ENCODE measurements around the gene SLC9A8.
A peak's percentile ranks its signal among the peaks of the same experiment; 100 is the strongest.
"Not testable (repeated sequence)": the region's sequence is repeated elsewhere in the genome, so short reads cannot be mapped to it uniquely, and the experiment has no call there.

Gene SLC9A8, protein sequence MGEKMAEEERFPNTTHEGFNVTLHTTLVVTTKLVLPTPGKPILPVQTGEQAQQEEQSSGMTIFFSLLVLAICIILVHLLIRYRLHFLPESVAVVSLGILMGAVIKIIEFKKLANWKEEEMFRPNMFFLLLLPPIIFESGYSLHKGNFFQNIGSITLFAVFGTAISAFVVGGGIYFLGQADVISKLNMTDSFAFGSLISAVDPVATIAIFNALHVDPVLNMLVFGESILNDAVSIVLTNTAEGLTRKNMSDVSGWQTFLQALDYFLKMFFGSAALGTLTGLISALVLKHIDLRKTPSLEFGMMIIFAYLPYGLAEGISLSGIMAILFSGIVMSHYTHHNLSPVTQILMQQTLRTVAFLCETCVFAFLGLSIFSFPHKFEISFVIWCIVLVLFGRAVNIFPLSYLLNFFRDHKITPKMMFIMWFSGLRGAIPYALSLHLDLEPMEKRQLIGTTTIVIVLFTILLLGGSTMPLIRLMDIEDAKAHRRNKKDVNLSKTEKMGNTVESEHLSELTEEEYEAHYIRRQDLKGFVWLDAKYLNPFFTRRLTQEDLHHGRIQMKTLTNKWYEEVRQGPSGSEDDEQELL

DNA sequence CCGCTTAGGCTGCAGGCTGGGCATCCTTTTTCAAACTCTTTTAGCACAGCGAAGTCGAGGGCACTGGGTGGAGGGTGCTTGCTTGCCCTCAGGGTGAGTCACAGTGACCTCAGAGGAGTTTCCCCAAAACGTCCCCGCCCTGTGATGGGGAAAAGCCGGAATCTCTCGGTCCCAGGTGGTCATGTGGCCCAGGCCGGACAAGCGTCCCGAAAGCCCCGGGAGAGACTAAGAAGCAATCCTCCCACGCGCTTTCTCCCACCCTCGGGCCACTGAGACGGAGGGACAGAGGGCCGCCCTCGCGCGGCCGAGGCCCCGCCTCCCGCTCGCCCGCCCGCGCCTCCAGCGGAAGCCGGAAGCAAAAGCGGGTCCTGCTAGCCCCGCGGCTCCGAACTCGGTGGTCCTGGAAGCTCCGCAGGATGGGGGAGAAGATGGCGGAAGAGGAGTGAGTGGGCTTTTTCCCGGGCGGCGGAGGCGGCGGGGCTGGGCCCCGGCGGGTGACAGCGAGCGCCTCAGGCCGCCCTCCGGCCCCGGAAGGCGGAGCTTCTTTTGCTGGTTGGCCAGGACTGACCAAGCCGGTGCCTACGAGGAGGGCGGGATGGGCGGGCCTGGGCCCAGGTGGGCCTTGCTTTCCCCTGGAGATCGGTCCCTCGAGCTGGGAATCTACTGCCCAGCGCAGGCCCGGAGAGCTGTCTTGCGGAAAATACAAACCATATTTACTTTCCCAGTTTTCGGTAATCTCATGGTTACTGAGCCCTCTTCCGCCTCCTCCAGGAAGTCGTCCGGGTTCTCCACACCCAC lies at the start of gene SLC9A8:
TSS of gene SLC9A8 (plus strand) at position 322 of the 798 bp plus-strand sequence. CDS start at position 417, 95 bp downstream.
- DNase-seq: peak; percentile 69

DNA sequence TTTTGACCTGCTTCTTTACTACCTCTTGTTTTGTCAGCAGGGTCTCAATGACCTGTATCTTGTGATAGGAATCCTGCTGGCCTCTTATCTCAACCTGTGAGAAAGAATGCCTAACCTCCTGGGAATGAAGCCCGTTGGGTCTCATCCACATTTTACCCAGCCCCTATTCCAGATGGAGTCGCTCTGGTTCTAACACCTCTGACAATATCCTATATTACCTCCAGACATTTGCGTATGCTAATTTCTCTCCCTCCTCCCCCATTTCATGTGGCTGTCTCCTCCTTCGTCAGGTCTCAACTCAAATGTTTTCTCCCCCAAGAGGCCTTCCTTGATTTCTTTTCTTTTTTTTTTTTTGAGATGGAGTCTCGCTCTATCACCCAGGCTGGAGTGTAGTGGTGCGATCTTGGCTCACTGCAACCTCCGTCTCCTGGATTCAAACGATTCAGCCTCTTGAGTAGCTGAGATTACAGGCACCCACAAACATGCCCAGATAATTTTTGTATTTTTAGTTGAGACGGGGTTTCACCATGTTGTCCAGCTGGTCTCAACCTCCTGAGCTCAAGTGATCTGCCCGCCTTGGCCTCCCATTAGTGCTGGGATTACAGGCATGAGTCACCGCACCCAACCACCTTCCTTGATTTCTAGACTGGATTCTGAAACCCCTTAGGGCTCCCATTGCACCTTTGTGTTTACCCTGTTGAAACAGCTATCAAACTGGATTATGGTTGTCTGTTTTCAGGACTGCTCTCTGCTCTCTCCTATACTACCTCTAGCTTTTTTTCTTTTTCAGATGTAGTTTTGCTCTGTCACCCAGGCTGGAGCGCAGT lies 49.5 kb upstream of the SLC9A8 start:
- no peak for DNase-seq

DNA sequence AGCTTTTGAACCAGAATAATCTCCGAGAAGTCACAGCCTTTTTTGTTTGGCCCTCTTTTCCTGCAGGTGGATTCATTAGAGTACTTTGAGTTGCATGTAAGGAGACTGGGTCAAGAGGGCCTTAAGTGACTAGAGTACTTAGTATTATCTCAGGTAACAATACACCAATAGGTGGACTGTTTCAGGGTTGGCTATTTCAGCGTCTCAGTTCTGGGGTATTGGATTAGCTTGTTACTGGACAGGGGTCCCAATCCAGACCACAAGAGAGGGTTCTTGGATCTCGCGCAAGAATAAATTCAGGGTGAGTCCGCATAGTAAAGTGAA lies 47.3 kb upstream of the SLC9A8 start:
- no peak for DNase-seq

DNA sequence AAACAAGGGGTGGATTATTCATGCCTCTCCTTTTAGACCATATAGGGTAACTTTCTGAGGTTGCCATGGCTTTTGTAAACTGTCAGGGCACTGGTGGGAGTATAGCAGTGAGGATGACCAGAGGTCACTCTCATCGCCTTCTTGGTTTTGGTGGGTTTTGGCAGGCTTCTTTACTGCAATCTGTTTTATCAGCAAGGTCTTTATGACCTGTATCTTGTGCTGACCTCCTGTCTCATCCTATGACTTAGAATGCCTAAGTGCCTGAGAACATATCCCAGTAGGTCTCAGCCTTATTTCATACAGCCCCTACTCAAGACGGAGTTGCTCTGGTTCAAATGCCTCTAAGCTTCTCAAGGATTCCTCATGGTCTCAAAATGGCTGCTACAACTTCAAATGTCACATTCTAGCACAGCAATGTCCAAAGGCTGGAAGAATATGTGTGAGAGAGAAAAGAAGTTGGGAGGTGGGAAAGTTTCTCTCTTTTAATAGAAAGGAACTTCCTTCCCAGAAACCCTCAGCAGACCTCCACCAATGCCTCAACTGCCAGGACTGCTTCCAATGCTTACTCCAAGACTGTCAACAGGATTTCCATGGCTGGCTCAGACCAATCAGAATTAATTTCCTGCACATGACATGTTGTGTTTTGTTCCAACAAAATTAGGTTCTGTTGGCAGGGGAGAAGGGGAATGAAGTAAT lies 46.6 kb upstream of the SLC9A8 start:
- no peak for DNase-seq

DNA sequence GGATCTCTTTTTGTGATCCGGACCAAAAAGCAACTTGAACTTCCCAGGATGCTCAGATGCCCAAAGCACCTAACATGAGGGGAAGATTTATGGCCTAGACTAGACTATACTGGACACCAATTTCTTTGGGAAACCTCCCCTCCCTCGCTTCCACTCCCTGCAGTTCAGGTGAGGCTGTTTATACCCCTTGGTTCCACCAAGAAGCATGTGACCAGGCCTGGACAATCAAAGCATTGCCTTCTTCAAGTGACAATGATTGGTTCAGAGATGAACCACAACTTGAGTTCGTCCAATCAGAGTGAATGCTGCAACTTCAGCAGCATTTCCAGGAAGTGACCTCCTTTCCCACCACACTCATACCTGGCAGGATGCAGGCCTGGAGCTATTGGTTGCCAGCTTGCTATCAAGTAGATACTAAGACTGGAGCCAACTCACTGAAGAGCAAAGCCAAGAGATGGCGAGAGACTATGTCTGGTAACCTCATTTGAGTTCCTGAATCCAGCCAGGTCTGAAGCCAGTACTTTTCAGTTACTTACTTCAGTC lies 45.6 kb upstream of the SLC9A8 start:
- no peak for DNase-seq

DNA sequence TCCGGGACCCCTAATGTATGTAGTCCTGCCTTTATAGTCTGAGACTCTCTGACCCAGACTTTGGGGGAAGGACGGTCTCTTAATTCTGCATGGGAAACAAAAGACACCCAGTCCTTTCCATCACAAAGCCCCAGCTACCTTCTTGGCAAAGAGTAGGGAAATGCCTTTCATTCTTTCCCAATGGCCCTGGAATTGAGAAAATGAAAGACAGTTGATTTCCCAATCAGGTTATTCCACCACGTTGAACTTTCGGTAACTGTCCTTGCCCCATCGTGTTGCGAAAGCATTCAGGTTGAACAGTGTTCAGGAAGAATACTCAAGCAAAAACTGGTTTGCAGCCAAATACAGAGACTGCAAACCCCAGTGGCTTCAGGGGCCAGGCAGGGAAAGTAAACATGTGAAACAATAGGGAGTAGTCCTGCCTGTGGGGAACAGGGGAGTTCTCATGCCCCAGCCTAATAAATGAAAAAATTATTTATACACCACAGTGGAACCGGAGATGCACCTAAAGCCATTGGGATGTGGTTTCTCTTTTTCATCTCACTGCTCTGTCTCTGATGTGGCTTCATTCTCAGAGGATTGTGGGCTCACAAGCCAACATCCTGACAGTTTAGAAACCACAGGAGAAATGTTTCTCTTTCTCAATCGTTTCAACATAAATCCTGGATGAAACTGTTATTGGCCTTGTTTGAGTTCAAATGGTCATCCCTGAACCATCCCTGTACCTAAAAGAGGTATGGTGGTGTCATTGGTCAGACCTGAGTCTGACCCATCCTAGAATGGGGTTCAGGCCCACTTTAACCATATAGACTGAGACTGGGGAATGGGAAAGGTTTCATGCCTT lies 44.2 kb upstream of the SLC9A8 start:
- DNase-seq: no peak

DNA sequence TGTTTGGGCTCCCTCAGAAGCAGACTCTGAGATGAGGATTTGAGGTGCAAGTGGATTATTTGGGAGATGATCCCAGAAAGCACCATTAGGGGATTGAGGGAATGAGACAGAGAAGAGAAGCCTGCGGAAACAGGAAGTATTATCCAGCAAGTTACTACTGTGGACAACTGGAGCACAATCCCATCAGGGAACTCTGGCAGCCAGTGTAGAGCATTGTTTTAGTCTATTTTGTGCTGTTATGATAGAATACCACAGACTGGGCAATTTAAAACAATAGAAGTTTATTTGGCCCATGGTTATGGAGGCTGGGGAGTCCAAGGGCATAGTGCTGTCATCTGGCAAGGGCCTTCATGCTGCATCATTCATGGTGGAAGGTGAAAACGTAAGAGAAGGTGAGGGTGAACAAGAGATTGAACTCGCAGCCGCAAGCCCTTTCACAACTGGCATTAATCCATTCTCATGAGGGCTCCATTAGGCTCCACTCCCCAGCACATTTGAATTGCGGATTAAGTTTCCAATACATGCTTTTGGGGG lies 43.5 kb upstream of the SLC9A8 start:
- no peak for DNase-seq

DNA sequence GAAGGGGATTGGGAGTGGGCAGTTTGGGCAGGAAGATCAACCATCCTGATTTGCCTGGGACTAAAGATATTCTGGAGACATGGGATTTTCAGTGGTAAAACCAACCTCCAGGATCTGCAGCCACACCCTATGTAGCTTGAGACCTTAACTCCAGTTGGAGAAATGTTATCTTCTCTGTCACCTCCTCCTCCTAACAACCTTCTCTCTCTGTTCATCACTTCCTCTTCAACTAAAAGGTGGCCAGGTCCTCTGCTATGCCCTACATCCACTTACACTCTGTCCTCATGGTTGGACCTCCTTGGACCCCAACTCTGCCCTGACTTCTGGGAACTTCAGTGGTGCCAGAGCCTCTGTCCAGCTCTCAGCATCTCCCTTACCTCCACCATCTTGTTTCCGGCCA lies 42.0 kb upstream of the SLC9A8 start:
- DNase-seq: no peak

DNA sequence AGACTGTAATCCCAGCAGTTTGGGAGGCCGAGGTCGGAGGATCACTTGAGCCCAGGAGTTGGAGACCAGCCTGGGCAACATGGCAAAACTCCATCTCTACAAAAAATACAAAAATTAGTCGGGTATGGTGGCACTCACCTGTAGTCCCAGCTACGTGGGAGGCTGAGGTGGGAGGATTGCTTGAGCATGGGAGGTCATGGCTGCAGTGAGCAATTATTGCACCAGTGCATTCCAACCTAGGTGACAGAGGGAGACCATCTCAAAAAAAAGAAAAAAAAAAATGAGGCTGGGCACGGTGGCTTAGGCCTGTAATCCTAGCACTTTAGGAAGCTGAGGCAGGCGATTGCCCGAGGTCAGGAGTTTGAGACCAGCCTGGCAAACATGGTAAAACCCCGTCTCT lies 38.4 kb upstream of the SLC9A8 start:
- not testable (repeated sequence) for DNase-seq

DNA sequence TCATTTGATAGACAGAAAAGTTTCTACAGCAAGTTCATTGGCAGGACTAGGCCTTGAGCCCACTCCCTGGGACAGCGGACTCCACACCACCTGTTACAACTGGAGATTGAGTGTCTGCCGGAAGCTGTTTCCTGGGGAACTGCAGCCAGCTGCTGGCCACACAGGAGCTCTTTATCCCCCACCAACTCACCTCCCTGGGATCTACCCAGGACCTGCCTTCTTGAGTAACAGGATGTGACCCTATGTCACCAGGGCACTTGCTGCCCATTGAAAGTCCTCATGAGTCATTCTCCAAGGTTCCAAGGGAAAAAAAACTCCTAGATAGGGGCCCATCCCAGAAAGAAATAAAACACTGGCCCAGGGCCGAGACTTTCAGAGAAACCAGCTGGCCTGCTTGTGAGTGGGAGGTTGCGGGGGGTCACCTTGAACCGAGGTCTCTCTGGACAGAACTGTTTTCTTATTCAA lies 37.4 kb upstream of the SLC9A8 start:
- peak; percentile 74 for DNase-seq

DNA sequence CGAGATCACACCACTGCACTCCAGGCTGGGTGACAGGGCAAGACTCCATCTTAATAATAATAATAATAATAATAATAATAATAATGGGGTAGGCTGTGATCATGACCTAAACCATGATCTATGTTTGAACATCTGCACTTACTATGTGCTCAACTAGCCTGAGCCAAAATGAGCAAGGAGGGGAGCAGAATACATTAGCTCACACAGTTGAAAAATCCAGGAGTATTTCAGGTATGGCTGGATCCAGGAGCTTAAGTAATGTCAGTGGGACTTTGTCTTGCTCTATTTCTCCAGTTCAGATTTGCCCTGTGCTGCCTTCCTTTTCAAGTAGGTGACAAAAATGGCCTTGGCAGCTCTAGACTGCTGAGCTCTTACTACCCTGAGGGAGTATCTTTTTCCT lies 32.7 kb upstream of the SLC9A8 start:
- no peak for DNase-seq

DNA sequence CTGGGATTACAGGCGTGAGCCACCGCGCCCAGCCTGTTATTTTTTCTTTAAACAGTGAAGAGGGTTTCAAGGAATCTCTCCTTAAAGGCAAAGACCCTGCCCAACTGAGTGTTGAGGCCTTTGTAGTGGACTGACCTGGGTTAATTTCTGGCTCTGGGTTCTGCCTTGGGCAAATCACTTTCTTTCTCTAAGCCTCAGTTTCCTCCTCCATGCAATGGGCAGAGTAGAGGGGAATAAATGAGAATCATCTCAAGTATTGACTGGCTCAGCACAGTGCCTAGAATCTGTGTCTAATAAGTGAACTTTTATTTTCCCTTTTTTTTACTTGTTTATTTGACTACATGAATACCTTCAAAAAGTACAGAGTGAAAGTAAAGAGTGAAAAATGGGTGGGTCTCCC lies 31.0 kb upstream of the SLC9A8 start:
- no peak for DNase-seq

DNA sequence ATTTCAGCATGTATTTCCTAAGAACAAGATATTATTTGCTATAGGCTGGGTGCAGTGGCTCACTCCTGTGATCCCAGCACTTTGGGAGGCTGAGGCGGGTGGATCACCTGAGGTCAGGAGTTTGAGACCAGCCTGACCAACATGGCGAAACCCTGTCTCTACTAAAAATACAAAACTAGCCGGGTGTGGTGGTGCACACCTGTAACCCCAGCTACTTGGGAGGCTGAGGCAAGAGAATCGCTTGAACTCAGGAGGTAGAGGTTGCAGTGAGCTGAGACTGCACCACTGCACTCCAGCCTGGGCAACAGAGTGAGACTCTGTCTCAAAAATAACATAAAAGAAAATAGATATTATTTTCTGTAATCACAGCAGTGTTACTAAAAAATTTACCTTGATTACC lies 30.2 kb upstream of the SLC9A8 start:
- not testable (repeated sequence) for DNase-seq

DNA sequence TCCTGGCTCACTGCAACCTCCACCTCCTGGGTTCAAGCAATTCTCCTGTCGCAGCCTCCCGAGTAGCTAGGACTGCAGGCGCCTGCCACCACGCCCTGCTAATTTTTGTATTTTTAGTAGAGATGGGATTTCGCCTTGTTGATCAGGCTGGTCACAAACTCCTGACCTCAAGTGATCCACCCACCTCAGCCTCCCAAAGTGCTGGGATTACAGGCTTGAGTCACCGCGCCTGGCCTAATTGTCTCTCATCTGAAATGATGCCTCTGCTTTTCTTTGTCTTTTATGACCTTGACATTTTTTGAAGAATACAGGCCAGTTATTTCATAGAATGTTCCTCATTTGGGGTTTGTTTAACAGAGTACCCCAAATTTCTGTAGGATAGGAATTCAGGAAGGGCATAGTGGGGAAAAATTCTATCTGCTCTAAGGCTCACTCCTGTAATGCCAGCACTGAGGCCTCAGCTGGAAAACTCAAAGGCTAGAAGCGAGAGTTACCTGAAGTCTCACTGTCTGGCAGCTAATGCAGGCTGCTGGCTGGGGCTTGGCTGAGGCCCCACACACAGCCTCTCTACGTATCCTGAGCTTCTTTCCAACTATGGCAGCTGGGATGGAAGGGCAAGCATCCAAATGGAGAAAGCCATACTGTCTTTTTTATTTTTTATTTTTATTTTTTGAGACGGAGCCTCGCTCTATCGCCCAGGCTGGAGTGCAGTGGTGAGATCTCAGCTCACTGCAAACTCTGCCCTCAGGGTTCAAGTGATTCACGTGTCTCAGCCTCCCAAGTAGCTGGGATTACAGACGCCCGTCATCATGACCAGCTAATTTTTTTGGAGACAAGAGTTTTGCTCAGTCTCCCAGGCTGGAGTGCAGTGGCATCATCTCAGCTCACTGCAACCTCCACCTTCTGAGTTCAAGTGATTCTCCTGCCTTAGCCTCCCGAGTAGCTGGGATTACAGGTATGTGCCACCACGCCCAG lies 29.3 kb upstream of the SLC9A8 start:
- not testable (repeated sequence) for DNase-seq

DNA sequence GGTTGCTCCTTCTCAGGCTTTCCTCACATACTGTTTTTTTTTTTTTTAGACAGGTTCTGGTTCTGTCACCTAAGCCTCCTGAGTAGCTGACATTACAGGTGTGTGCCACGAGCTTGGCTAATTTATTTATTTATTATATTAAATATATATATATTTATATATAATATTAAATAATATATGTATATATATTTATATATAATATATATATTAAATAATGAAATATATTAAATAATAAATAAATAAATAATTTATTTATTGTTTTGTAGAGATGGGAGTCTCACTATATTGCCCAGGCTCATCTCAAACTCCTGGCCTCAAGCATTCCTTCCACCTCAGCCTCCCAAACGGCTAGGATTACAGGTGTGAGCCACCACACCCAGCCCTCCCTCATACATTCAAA lies 28.3 kb upstream of the SLC9A8 start:
- no peak for DNase-seq

DNA sequence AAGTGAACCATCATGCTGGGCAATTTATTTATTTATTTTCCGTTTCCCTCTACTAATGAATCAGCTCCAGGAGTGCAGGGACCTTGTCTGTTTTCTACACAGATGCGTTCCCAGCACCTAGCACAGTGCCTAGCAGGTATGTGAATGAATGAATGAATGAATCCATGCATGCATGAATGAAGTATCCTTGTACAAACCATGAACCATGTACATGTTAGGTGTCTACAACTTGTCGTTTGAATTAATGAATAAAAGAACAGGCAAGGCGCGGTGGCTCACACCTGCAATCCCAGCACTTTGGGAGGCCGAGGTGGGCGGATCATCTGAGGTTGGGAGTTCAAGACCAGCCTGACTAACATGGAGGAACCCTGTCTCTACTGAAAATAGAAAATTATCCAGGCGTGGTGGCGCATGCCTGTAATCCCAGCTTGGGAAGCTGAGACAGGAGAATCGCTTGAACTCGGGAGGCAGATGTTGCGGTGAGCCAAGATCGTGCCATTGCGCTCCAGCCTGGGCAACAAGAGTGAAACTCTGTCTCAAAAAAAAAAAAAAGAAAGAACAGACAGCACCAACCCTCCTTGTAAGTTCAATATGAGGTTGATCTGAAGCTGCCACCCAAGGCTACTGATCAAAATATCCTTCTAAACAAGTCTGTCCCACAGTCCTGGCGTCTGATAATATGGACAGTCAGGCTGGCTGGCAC lies 27.3 kb upstream of the SLC9A8 start:
- no peak for DNase-seq

DNA sequence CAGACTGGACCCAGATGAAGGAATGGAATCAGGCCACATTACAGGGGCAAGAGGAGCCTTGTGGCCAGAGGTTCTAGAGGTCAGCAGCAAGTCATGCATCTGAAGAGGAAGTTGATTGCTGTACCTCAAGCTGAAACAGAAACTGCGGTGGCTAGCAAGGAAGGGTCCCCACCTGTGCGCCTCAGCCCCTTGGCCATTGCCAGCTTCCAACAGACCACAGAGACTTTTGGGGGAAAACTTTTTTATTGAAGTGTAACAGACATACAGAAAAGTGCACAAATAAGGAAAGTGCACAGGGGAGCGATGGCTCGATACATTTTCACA lies 26.8 kb upstream of the SLC9A8 start:
- DNase-seq: no peak

DNA sequence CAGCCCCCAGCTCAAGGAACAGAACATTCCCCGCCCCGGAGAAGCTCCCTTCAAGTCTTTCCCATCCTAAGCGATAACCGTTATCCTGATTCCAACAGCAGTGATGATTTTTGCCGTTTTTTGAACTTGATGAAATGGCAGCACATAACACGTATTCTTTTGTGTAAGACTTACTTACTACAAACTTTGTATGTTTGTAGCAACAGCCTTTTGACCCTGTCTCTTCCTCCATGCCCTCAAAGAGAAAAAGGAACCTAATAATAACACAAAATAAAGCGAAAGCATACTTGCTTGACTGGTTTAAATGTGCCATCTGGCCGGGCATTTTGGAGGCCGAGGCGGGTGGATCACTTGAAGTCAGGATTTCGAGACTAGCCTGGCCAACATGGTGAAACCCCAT lies 26.4 kb upstream of the SLC9A8 start:
- DNase-seq: no peak

Measured in DMS 273 treated with DMSO at 0.1 percent for 48 hours (cell line).